Left cardiac atrium (tissue), 4 donors: ENCODE measurements around the gene ERCC4. TPM values are rescaled to one million over a fixed set of nuclear protein-coding genes. Genes with fewer than 3 reads are reported as not detected.

Experiments
- ATAC-seq, 2 donors: fragments of 200-7000 bp; cut with Tn5 transposase; one replicate each; pipeline ENCODE4 v1.9.1; 2020; ENCODE audit warnings: mild to moderate bottlenecking in 2 of 2, moderate library complexity in 2 of 2
- DNase-seq: peaks from one replicate; pipeline ENCODE4 v3.0.0-alpha.2; 2020
- intact Hi-C, 2 donors: fragments of 100-400 bp; cut with DNase I; formaldehyde crosslinking; loops; one replicate each; pipeline versions ENCODE4 v1.14.1 to v1.15.1; 2022 to 2023
- total RNA-seq, 2 donors: library from RNA; stranded (reverse); fragmentation: NEBNext Ultra II Directional; extraction: Animal tissue kit (Norgen Biotek cat#: 25700); gene quantifications; one replicate each; pipeline ENCODE4 v1.2.1, GENCODE V29; 2021
- donor health status: DM: no; HTN: yes; CAD: no.
- donor health status: DM: no; HTN: yes; CAD: no; lungs with severe emphysema.
- donor health status: DM: yes; HTN: yes; CAD: no.
- donor health status: Dilated cardiomyopathy.

Gene ERCC4
- total RNA-seq, 2 donors from 2014 or later, result 6.8 to 10.1 TPM

DNA sequence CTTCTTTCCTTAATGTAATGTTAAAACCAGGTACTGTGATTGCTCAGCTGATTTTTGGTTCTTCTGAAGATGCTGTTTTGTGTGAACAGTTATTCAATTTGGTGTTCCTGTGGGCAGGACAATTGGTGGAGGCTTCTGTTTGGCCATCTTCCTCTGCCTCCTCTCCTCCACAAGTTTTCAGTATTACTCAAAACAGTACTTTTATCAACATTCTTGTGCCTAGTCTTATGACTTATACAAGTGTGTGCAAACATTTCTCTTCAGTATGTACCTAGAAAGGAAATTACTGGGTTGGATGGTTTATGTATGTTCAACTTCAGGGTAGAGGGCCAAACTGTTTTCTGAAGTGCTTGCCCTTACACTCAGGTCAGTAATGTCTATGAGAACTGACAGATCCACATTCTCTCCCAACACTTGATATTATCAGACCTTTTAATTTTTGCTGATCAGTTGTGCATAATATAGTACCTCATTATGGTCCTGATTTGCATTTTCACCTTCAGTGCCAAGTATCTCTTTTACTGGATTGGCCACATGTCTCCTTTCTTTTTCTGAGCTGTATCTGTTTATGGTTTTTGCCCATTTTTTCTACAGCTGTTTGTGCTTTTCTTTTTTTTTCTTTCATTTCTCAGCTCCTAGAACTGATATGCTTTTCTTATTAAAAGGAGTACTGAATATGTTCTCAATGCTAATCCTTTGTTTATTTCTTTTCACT is 50.9 kb downstream of the ERCC4 start:
- DNase-seq (no peak), ATAC-seq (no peak)
- intact Hi-C loops, result no loop called here

DNA sequence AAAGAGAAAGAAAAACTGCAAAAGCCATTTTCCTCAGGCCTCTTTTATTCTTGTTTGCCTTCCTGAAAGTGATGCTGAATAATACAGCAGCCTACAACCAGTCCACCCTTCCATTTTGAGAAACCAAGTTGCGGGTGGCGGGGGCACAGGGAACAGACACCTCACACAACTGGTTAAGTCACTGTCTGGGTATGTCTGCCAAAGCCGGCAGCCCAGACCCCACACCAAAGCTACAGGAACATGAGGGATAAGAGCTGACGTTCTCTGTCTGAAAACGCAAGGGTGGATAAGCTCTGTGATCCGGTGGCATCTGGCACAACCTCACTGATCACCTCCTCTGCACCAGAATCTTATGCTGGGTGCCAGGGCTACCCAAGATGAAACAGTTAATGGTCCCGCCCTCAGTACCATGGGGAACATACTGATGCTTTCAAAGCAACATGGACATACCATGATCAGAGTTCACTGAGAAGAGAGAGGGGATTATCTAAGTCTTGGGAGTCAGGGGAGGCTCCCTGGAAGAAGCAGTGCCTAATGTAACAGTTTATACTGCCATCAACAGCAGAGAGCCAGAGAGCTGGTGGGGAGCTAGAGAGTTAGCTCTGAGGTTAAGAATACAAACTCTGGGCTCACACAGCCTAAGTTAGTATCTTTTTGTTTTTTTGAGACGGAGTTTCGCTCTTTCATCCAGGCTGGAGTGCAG is 53.5 kb downstream of the ERCC4 start:
- no peak for ATAC-seq

DNA sequence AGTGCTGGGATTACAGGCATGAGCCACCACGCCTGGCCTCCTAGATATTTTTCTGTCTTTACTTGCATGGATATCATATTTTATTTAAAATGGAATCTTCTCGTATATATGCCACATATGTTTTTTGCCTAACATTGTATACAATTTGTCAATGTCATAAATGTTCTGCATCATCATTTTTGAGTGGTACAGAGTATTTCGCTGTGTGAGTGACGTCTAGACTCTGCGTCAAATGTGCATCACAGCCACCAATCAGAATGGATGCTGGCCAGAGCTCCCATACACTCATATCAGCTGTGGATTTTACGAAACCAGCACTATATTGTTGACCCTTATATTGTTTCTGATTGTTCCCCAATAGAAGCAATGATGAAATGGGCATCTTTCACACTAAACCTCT is 57.2 kb downstream of the ERCC4 start:
- ATAC-seq, result no peak
- intact Hi-C loops, result no loop called here
- DNase-seq, result no peak

More for the DNA sequence above, 53.5 kb downstream of the ERCC4 start:
- intact Hi-C loops, result no loop called here
- no peak for DNase-seq

DNA sequence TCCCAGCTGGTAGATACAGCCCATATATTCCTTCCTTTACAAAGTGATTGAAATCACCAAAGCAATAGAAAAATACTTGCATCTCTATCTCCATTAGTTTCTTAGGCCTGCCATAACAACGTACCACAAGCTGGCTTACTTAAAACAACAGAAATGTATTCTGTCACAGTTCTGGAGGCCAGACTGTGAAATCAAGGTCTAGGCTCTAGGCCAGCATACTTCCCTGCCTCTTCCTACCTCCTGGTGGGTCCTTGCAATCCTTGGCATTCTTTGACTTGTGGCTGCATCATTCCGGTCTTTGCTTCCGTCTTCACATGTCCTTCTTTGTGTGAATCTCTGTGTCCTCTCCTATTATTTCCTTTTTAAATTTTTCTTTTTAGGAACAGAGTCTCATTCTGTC is 62.5 kb downstream of the ERCC4 start:
- ATAC-seq (no peak), DNase-seq (no peak)
- intact Hi-C loops, result no loop called here

DNA sequence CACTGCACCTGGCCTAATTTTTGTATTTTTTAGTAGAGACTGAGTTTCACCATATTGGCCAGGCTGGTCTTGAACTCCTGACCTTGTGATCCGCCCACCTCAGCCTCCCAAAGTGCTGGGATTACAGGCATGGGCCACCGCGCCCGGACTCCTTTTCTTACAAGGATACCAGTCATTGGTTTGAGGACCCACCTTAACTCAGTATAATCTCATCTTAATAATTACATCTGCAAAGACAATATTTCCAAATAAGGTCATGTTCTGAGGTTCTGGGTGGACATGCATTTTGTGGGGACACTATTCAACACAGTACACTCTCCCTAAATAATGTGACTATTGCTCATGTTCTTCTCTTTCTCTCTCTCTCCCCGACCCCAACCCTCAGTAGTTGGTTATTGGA is 63.7 kb downstream of the ERCC4 start:
- no peak for DNase-seq
- intact Hi-C loops, result no loop called here
- ATAC-seq, result no peak

DNA sequence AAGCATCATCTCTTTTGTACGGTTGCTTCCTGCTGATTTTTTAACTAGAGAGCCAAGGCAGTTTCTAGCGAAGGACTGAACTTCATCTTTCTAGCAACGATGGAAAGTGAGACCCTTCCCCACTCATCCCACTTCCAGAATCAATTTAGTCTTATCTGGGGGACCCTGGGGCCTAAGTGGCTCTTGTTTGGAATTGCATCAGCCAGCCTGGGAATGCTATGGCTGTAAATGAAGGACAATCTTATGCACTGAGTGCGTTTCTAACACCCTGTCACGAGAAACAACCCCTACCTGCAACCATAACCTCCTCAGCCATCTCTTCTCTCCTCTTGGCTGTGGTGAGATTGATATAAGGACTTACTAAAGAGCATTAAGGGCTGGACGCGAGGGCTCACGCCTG is 64.8 kb downstream of the ERCC4 start:
- no peak for DNase-seq
- intact Hi-C loops, result no loop called here

DNA sequence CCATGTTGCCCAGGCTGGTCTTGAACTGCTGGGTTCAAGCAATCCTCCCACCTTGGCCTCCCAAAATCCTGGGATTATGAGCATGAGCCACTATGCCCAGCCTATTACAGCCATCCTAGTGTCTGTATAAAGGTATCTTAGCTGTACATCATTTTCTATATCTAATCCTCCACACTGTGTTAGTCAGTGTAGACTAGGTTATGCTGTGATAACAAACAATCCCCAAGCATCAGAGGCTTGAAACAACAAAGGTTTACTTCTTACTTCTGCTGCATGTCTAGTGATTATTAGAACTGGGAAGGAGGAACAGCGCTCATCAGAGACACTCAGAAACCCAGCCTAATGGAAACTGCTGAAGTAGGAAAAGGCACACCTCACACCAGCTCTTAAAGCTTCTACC is 68.1 kb downstream of the ERCC4 start:
- intact Hi-C loops, result no loop called here
- DNase-seq, result no peak
- no peak for ATAC-seq

More for the DNA sequence above, 64.8 kb downstream of the ERCC4 start:
- no peak for ATAC-seq

DNA sequence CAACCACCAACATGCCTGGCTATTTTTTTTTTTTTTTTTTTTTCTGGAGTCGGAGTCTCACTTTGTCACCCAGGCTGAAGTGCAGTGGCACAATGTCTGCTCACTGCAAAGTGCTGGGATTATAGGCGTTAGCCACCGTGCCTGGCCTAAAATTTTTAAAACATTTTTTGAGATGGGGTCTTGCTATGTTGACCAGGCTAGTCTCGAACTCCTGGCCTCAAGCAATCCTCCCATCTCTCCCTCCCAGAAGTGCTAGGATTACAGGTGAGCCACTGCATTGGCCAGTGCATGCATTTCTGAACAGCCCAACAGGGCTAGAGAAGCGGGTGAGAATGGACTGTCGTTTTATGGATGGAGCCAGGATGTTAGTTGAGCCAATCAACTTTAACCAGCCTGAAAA is 72.4 kb downstream of the ERCC4 start:
- intact Hi-C loops, result no loop called here
- DNase-seq (no peak), ATAC-seq (no peak)

DNA sequence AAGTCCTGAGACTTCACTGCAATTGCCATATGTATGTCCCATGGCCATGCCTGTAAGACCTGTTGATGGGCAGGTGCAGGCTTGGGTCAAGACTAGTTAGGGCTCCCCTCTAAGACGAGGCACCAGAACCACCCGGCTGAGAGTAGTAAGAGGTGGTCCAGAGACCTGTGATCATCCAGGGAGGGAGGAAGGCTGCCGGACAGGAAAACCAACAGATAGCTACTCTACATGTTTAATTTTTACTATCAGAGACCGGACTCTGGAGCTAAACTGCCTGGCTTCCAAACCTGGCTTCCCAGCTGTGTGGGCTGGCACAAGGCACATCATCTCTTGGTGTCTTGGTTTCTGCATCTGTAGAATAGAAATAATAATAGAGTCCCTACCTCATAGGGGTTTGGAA is 73.0 kb downstream of the ERCC4 start:
- intact Hi-C loops, result no loop called here
- DNase-seq, result no peak
- ATAC-seq, result no peak

DNA sequence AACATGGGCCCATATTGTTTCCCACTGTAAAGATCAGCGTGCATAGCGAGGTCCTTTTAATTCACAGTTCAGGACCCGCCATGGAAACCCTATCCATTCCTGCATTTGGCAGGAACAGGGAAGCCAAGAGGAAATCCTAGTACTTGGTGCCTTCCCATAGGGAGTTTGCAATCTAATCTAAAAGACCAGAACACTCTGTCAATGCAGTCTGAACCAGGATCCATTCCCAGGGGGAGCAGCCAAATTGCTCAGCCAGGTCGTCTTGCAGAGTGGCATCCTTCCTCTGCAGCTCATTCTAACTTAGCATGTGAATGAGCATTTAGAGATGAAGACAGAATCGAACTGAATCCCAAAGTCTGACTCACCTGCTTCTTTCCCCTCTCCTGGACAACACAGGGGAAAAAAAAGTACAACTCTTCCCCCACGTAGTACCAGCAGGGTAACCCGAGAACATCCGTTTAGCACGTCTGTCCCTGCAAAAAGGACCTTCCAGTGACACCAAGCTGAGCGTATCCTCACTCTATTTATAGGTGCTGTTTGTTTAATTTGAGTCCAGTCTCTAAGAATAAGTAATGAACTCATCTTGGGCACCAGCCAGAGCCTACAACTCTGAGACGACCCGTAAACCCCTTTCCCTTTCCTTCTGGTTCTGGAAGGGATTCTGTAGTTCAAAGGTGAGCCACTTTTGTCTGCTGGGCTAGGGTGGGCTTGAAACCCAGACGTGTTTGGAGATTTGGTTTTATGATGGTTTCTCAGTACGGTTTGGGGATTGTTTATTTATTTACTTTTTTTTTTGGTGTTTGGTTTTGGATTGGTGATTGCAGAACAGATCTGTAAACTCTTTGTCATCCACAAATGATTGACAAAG is 74.5 kb downstream of the ERCC4 start:
- ATAC-seq (peak; percentile 88 to 89), DNase-seq (peak; percentile 34)
- intact Hi-C loops, result no loop called here

DNA sequence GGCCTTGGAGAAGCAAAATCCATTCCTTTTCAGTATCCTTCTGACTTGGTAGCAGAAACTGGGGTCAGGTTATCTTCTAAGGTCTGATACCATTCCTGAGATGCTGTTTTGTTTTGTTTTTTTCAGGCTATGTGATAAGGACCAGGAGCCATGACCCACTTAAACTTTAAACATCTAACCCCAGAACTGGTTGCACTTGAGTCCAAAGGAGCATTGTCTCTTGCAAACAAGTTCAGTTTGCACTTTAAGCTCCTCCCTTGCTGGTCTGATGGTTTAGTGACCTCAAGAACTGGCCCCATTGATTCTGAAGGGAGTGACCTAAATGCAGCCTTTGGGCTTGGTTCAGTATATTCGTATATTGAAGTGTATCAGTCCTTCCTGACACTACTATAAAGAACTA is 75.2 kb downstream of the ERCC4 start:
- ATAC-seq, result no peak
- no peak for DNase-seq
- intact Hi-C loops, result no loop called here

DNA sequence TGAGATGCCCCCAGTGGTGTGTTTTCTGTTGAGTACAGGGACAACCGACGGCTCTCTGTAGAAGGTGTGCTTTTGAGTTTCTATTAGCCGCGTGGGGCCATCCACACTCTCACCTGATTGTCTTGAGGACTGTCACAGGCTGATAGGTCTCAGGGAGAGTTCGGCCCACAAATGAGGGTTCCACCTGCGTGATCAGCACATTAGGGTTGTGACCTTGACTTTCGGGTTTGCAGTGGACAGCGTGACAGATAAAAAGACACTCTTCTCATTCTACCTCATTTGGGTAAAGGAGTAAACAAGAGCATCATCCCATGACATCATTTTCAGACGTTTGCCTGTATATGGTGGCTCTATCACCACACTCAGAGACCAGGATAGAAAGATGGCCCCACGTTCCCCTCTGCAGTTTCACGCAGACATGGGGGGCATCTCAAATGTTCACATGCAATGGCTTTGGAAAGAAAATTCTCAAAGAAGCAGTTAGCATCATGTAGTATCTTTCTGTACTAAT is 76.9 kb downstream of the ERCC4 start:
- DNase-seq, result no peak
- intact Hi-C loops, result no loop called here
- no peak for ATAC-seq

DNA sequence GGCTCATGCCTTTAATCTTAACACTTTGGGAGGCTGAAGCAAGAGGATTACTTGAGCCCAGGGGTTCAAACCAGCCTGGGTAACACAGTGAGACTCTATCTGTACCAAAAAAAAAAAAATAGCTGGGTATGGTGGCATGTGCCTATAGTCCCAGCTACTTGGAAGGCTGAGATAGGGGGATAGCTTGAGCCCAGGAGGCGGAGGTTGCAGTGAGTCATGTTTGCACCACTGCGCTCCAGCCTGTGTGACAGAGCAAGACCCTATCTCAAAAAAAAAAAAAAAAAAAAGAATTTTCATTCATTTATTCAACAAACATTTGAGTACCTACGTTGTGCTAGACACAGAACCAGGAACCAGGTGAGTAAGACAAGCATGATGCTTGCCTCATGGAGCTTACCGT is 77.6 kb downstream of the ERCC4 start:
- DNase-seq (no peak), ATAC-seq (no peak)
- intact Hi-C loops, result no loop called here

DNA sequence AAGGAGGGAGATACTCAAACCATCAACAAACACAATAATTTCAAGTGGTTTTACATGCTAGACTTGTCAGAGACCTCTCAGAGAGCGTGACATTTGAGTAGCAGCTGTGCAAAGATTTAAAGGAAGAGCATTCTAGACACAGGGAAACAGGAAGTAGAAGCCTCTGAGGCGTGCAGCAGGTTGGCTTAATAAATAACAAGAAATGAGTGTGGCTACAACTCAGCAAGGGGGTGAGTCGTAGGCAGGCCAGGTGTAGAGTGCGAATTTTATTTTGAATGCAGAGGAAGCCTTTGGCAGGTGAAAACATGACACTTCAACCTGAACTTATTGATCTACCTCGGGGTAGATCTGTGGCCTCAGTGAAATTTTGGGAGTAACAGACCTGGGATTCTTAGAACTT is 78.0 kb downstream of the ERCC4 start:
- intact Hi-C loops, result no loop called here
- ATAC-seq, result no peak
- DNase-seq, result no peak

DNA sequence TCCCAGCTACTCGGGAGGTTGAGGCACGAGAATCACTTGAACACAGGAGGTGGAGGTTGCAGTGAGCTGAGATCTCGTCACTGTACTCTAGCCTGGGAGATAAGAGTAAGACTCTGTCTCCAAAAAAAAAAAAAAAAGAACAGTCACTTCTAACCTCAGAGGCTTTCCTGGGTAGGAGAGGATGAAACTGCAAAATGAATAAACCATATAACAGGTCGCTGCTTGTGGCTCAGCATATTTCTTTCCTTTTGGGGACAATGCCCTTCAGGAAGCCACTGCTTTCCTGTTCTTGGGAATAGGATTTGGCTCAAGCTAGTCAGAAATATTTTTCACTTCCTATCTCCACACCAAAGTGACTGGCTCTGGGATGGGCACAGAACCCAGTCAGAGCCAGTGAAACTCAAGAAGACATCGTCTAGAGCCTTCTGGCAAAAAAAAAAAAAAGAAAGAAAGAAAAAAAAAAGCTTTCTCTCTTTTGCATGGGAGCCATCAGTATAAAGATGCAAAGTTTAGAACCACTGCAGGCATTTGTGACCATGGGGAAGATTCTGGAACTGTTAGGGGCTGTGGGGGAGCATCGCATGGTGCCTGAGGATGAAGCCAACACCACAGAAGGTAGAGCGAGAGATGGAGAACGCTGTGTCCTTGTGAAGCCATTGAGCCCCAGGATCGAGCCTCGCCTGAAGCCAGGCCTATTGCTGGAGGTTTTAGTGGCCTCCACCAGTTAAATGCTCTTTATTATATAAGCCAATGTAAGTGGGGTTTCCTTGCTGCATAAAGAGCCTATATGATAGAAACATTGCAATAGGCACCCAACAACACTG is 79.3 kb downstream of the ERCC4 start:
- intact Hi-C loops, result no loop called here
- no peak for ATAC-seq

DNA sequence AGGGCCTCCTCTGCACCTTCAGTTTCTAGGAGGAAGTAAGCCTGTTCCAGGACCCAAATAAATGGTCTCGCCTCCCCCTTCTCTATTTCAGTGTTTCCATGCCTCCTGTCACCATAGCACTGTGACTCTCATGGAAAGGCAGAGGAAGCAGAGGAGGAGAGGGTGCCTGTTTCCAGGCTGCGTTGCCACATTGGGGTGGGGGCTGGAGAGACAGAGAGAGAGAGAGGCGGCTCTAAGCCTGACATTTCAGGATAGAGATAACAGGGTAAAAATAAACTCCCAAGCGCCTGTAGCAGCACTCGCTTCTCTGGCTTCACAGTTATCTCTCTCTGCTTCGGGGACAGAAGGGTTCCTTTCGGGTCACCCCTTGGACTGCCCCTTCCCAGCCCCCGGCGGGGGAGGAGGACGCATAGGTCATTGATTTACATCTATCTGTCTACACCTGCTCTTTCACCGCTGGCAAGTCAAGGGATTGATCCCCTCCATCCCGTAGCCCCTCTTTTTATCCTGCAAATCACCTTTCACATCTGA is 80.0 kb downstream of the ERCC4 start:
- intact Hi-C loops, result loop anchor here in 1 of 2 donors (5.0 kb wide), 1 partner anchor 187 kb away; no protein-coding TSS in a partner anchor
- peak; percentile 52 for DNase-seq
- ATAC-seq, result peak; percentile 69 to 78

More for the DNA sequence above, 79.3 kb downstream of the ERCC4 start:
- DNase-seq, result no peak

DNA sequence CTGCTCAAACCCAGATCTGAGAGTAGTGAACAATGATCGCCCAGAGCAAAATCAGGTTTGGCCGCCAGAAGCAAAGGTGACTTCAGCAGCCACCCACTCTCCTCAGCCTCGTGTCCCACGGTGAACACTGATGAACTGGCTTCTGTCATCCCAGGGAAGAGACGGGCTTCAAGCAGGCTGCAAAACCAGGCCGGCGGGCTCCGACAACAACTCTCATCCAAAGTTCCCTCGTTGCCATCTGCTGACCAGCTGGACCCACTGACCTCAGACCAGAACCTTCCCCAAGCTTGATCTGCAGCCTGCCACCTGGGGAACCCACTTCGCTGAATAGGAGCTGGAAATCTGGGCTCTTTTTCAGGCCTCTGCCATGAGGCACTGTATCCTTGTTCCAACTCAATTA is 81.6 kb downstream of the ERCC4 start:
- DNase-seq (no peak), ATAC-seq (no peak)
- intact Hi-C loops, result loop anchor here in 1 of 2 donors (5.0 kb wide), 1 partner anchor 186 kb away; no protein-coding TSS in a partner anchor
